PC-9 (cell line): ENCODE results near the gene ARRB1.

Source experiments
- CTCF ChIP-seq: fragments of 200-600 bp; sonication (generic); conservative IDR thresholded peaks from 2 replicates; pipeline ENCODE4 v1.6.1; 2017; ENCODE audit warnings: mixed run types, antibody characterized with exemption, mild to moderate bottlenecking, moderate library complexity
- EZH2 ChIP-seq: fragments of 200-600 bp; sonication (generic); IDR thresholded peaks from 2 replicates; pipeline ENCODE4 v1.8.0; 2017; ENCODE audit warnings: antibody characterized with exemption, low read depth

- TF ChIP-seq CTCF (no peak), EZH2 (no peak)
Observed at GRCh38 chr11:75260396-75261170, 90.9 kb downstream of the ARRB1 start.
